ENCODE data around the gene OBP2B. TPM values are rescaled to one million over a fixed set of nuclear protein-coding genes. Genes with fewer than 3 reads are reported as not detected.

Gene OBP2B
- total RNA-seq, 1 donor from 2014 or later: not detected

- peaks cover 14% of the 10 kb centered on the region for H3K27me3 ChIP-seq (ENCODE audit: low read depth)
- ATAC-seq: peak; percentile 51 to 62
These were observed 9.3 kb downstream of the OBP2B start for GRCh38 chr9:133199648-133200321.

GRCh38 chr9:133195029-133195428 lies 14.0 kb downstream of the OBP2B start:
- Histone ChIP-seq H3K4me3 (no peak overlapping the region), H3K36me3 (no peaks in the 10 kb centered on the region), H3K9me3 (peaks cover 4% of the 10 kb centered on the region), H3K4me1 (no peaks in the 10 kb centered on the region), H3K27ac (no peak overlapping the region), H3K27me3 (ENCODE audit: low read depth) (peaks cover 6% of the 10 kb centered on the region)
- no peak for TF ChIP-seq CTCF (IDR thresholded peaks at IDR 0.05)
- intact Hi-C loops (cut with DNase I): no loop called here
- DNase-seq (no peak), ATAC-seq (no peak)

More at GRCh38 chr9:133199648-133200321, 9.3 kb downstream of the OBP2B start:
- DNase-seq: peak; percentile 59
- no peaks in the 10 kb centered on the region for H3K36me3 ChIP-seq
- TF ChIP-seq CTCF (IDR thresholded peaks at IDR 0.05): peak; percentile 38
- peaks cover 4% of the 10 kb centered on the region for H3K9me3 ChIP-seq
- peak overlapping the region; percentile 49 for H3K27ac ChIP-seq
- no peaks in the 10 kb centered on the region for H3K4me1 ChIP-seq
- H3K4me3 ChIP-seq: peak overlapping the region; percentile 54
- intact Hi-C loops (cut with DNase I): no loop called here

- DNase-seq (no peak), ATAC-seq (no peak)
- TF ChIP-seq CTCF (IDR thresholded peaks at IDR 0.05): no peak
- Histone ChIP-seq H3K27ac (no peak overlapping the region), H3K36me3 (no peaks in the 10 kb centered on the region), H3K9me3 (peaks cover 4% of the 10 kb centered on the region), H3K27me3 (ENCODE audit: low read depth) (peaks cover 2% of the 10 kb centered on the region), H3K4me3 (no peak overlapping the region), H3K4me1 (no peaks in the 10 kb centered on the region)
- intact Hi-C loops (cut with DNase I): no loop called here
These were observed 14.5 kb downstream of the OBP2B start for GRCh38 chr9:133194597-133194996.

- Histone ChIP-seq H3K27me3 (ENCODE audit: low read depth) (peaks cover 5% of the 10 kb centered on the region), H3K27ac (no peak overlapping the region), H3K9me3 (peaks cover 4% of the 10 kb centered on the region), H3K36me3 (no peaks in the 10 kb centered on the region), H3K4me1 (no peaks in the 10 kb centered on the region), H3K4me3 (no peak overlapping the region)
- intact Hi-C loops (cut with DNase I): no loop called here
- TF ChIP-seq CTCF (IDR thresholded peaks at IDR 0.05): no peak
- DNase-seq (no peak), ATAC-seq (no peak)
These were observed 17.1 kb downstream of the OBP2B start for GRCh38 chr9:133191989-133192388.

GRCh38 chr9:133189826-133190225 lies 19.2 kb downstream of the OBP2B start:
- Histone ChIP-seq H3K9me3 (no peaks in the 10 kb centered on the region), H3K36me3 (no peaks in the 10 kb centered on the region), H3K4me1 (peaks cover 10% of the 10 kb centered on the region), H3K4me3 (no peak overlapping the region), H3K27me3 (ENCODE audit: low read depth) (peaks cover 5% of the 10 kb centered on the region), H3K27ac (no peak overlapping the region)
- TF ChIP-seq CTCF (IDR thresholded peaks at IDR 0.05): no peak
- ATAC-seq (no peak), DNase-seq (no peak)
- intact Hi-C loops (cut with DNase I): no loop called here

All from lower lobe of right lung (tissue), 2 donors.